Endothelial cell of umbilical vein (primary cell): ENCODE data around the gene CSF2. TPM values are rescaled to one million over a fixed set of nuclear protein-coding genes. Genes with fewer than 3 reads are reported as not detected.

Experiments
- BruUV-seq: library from RNA; stranded (reverse); fragments of 400-500 nt; replicated peaks from 2 replicates; lab custom pipeline; 2021; lab: Mats Ljungman, UMichigan
- CTCF ChIA-PET: fragments of 300-600, 350-600 bp; sonication (Branson Sonifier 250); formaldehyde crosslinking; loops from one replicate; lab custom pipeline; 2021; ENCODE audit warnings: antibody characterized with exemption, inconsistent platforms; lab: Charles Lee
- POLR2A ChIA-PET: fragments of 300-600, 350-600 bp; sonication (Branson Sonifier 250); formaldehyde crosslinking; loops from one replicate; lab custom pipeline; 2021; ENCODE audit warnings: antibody characterized with exemption, inconsistent platforms; lab: Charles Lee
- DNase-seq: peaks from one replicate; pipeline ENCODE4 v3.0.0-alpha.2; 2011; ENCODE audit warnings: low read depth, low spot score
- FAIRE-seq: peaks from 2 replicates; lab custom pipeline; 2011; peaks lifted over from hg19 to GRCh38; lab: Jason Lieb, UNC
- H2AFZ ChIP-seq: 2 replicates; pipeline ENCODE4 v1.6.0; 2012; ENCODE audit warnings: low read depth, low read length, control low read depth, inconsistent platforms
- H3K27ac ChIP-seq: 2 replicates; pipeline ENCODE4 v1.5.1; 2011; ENCODE audit warnings: low read depth, mild to moderate bottlenecking, control low read depth, low read length, moderate library complexity; ENCODE audit not compliant: insufficient read depth
- H3K27me3 ChIP-seq, 2 experiments: 2 replicates each; pipeline versions ENCODE4 v1.6.0 to v1.6.1; 2011; ENCODE audit warnings: low read length in 2 of 2, mixed read lengths in 1 of 2; ENCODE audit not compliant: control insufficient read depth in 2 of 2, insufficient read depth in 2 of 2
- H3K36me3 ChIP-seq, 2 experiments: 2 replicates in 1 of 2; 3 replicates in 1 of 2; pipeline ENCODE4 v1.5.1; 2011; ENCODE audit warnings: low read length in 2 of 2, mild to moderate bottlenecking in 1 of 2, moderate library complexity in 1 of 2; ENCODE audit not compliant: control insufficient read depth in 2 of 2, insufficient read depth in 2 of 2; ENCODE audit errors: extremely low read depth in 1 of 2
- H3K4me1 ChIP-seq: 3 replicates; pipeline ENCODE4 v1.5.1; 2011; ENCODE audit warnings: mild to moderate bottlenecking, low read length; ENCODE audit not compliant: control insufficient read depth, insufficient read depth; ENCODE audit errors: extremely low read depth
- H3K4me2 ChIP-seq: 2 replicates; pipeline ENCODE4 v1.6.1; 2011; ENCODE audit warnings: low read length, control low read depth, mixed read lengths; ENCODE audit not compliant: insufficient read depth
- H3K4me3 ChIP-seq, 3 experiments: fragments of 200-600 bp in 1 of 3; sonication (generic), shearing (Covaris generic) in 1 of 3; replicated peaks in 1 of 3; 2 replicates each; pipeline ENCODE4 v1.5.1; 2011 to 2016; ENCODE audit warnings: control low read depth in 3 of 3, low read length in 3 of 3, mild to moderate bottlenecking in 2 of 3, inconsistent platforms in 1 of 3, low read depth in 1 of 3, moderate library complexity in 1 of 3; ENCODE audit not compliant: insufficient read depth in 1 of 3
- H3K79me2 ChIP-seq: 2 replicates; pipeline ENCODE4 v1.6.0; 2012; ENCODE audit warnings: low read length, inconsistent platforms; ENCODE audit not compliant: control insufficient read depth, insufficient read depth
- H3K9ac ChIP-seq: replicated peaks from 2 replicates; pipeline ENCODE3; 2011; ENCODE audit warnings: low read length, control low read depth; ENCODE audit not compliant: insufficient read depth; ENCODE audit errors: extremely low read depth
- H3K9me1 ChIP-seq: replicated peaks from 3 replicates; pipeline ENCODE4 v1.6.0; 2011; ENCODE audit warnings: mild to moderate bottlenecking, low read length; ENCODE audit not compliant: control insufficient read depth, insufficient read depth; ENCODE audit errors: extremely low read depth
- H3K9me3 ChIP-seq: replicated peaks from 2 replicates; pipeline ENCODE4 v1.5.1; 2012; ENCODE audit warnings: low read length, inconsistent platforms; ENCODE audit not compliant: control insufficient read depth, insufficient read depth
- H4K20me1 ChIP-seq: replicated peaks from 2 replicates; pipeline ENCODE3; 2011; ENCODE audit warnings: mild to moderate bottlenecking, low read length; ENCODE audit not compliant: control insufficient read depth, insufficient read depth; ENCODE audit errors: extremely low read depth
- EZH2 ChIP-seq: IDR thresholded peaks from 2 replicates; pipeline ENCODE4 v1.6.1; 2012; ENCODE audit warnings: borderline replicate concordance, low read depth, mild to moderate bottlenecking, moderate library complexity, low read length, inconsistent platforms; ENCODE audit not compliant: severe bottlenecking
- FOS ChIP-seq: IDR thresholded peaks from 2 replicates; pipeline ENCODE4 v1.6.1; 2011; ENCODE audit warnings: mild to moderate bottlenecking, low read length, moderate library complexity, borderline replicate concordance; ENCODE audit not compliant: insufficient read depth
- GATA2 ChIP-seq: IDR thresholded peaks from 2 replicates; pipeline ENCODE4 v1.7.0; 2011; ENCODE audit warnings: low read depth, mild to moderate bottlenecking, moderate library complexity, mixed read lengths, low read length; ENCODE audit not compliant: insufficient read length, insufficient read depth
- JUN ChIP-seq: IDR thresholded peaks from 2 replicates; pipeline ENCODE4 v1.6.1; 2011; ENCODE audit warnings: borderline replicate concordance, low read depth; ENCODE audit not compliant: insufficient read length, insufficient read depth
- MAX ChIP-seq: IDR thresholded peaks from 2 replicates; pipeline ENCODE4 v1.6.1; 2011; ENCODE audit not compliant: insufficient read depth, insufficient read length
- MYC ChIP-seq: IDR thresholded peaks from one replicate; pipeline ENCODE4 v1.6.1; 2011; ENCODE audit warnings: mild to moderate bottlenecking, low read depth, low read length
- POLR2A ChIP-seq: IDR thresholded peaks from 2 replicates; pipeline ENCODE4 v1.6.1; 2012; ENCODE audit warnings: low read depth, mild to moderate bottlenecking, control low read depth, low read length
- POLR2AphosphoS5 ChIP-seq: IDR thresholded peaks from 2 replicates; pipeline ENCODE4 v1.6.1; 2012; ENCODE audit warnings: low read depth, mild to moderate bottlenecking, control low read depth, low read length, moderate library complexity; ENCODE audit not compliant: insufficient read depth
- dilution Hi-C: fragments of 300-500 bp; cut with MboI; formaldehyde crosslinking; loops from one replicate; pipeline ENCODE4 v1.15.0; 2019; ENCODE audit warnings: low sequenced_read_pairs; ENCODE audit not compliant: extremely low pct_ligation_motif_present
- intact Hi-C: fragments of 100-400 bp; cut with micrococcal nuclease; formaldehyde crosslinking; loops from one replicate; pipeline ENCODE4 v1.10.0; 2022
- polyA plus RNA-seq, 4 experiments: library from polyadenylated mRNA; depleted of rRNA in 3 of 4; stranded (reverse) in 3 of 4; unstranded in 1 of 4; fragments of >200 nt; gene quantifications; 2 replicates each; pipeline versions ENCODE4 v1.2.1 to v1.2.3, GENCODE V29; 2011 to 2012; ENCODE audit warnings: missing spikeins in 1 of 4
- total RNA-seq: library from RNA; stranded (reverse); gene quantifications from 2 replicates; pipeline ENCODE4 v1.2.3, GENCODE V29; 2021
- TF ChIP-seq, protein P1 (sequence below), 2 donors: IDR thresholded peaks; 1 replicate in 1 of 2; 2 replicates in 1 of 2; pipeline ENCODE4 v1.5.1; 2011; ENCODE audit warnings: low read length in 2 of 2, mild to moderate bottlenecking in 2 of 2, moderate library complexity in 2 of 2, control low read depth in 1 of 2, inconsistent platforms in 1 of 2, low read depth in 1 of 2; ENCODE audit not compliant: insufficient read depth in 1 of 2; ENCODE audit errors: extremely low read depth in 1 of 2

The CSF2 gene
- total and polyA plus RNA-seq, 2 donors (not counting 3 experiments of a cell fraction or from before 2014, with no cell fraction given), result not detected

- intact Hi-C loops (no loop called here), dilution Hi-C loops (no loop called here)
- ChIA-PET POLR2A (no interaction called here), CTCF (interaction anchor here (1.3 to 3.0 kb wide), 3 partner anchors 8 to 62 kb away, joined by 3 to 19 read pairs (median 5); no protein-coding TSS in a partner anchor)
- no peak overlapping the region for H3K27ac ChIP-seq
- TF ChIP-seq POLR2A (no peak), GATA2 (no peak), MYC (no peak), JUN (no peak), FOS (no peak), EZH2 (no peak), MAX (no peak), POLR2AphosphoS5 (no peak)
- TF ChIP-seq, protein P1, sequence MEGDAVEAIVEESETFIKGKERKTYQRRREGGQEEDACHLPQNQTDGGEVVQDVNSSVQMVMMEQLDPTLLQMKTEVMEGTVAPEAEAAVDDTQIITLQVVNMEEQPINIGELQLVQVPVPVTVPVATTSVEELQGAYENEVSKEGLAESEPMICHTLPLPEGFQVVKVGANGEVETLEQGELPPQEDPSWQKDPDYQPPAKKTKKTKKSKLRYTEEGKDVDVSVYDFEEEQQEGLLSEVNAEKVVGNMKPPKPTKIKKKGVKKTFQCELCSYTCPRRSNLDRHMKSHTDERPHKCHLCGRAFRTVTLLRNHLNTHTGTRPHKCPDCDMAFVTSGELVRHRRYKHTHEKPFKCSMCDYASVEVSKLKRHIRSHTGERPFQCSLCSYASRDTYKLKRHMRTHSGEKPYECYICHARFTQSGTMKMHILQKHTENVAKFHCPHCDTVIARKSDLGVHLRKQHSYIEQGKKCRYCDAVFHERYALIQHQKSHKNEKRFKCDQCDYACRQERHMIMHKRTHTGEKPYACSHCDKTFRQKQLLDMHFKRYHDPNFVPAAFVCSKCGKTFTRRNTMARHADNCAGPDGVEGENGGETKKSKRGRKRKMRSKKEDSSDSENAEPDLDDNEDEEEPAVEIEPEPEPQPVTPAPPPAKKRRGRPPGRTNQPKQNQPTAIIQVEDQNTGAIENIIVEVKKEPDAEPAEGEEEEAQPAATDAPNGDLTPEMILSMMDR (IDR thresholded peaks at IDR 0.05; ENCODE audit: extremely low read depth in 1 of 2, insufficient read depth in 1 of 2, low read depth in 1 of 2, low read length in 2 of 2), result no peak
- H3K9me3 ChIP-seq, result no peaks in the 10 kb centered on the region
- no peaks in the 10 kb centered on the region for H3K36me3 ChIP-seq
- H2AFZ ChIP-seq, result no peak overlapping the region
- H3K4me1 ChIP-seq, result peaks cover 26% of the 10 kb centered on the region
- no peak for FAIRE-seq
- H3K9ac ChIP-seq, result no peak overlapping the region
- BruUV-seq, result no TSS peak
- no peak overlapping the region for H3K4me2 ChIP-seq
- no peaks in the 10 kb centered on the region for H4K20me1 ChIP-seq
- no peak for DNase-seq
- no peaks in the 10 kb centered on the region for H3K79me2 ChIP-seq
- no peak overlapping the region for H3K4me3 ChIP-seq
- no peaks in the 10 kb centered on the region for H3K27me3 ChIP-seq
- H3K9me1 ChIP-seq, result no peaks in the 10 kb centered on the region
Observed at GRCh38 chr5:132072070-132072469, 1.5 kb upstream of the CSF2 start.
